ENCODE measurements around the gene RPS15.

GRCh38 chr19:1417145-1417544 lies 21.1 kb upstream of the RPS15 start:
- TF ChIP-seq CTCF (optimal IDR thresholded peaks at IDR 0.05 in 1 of 3, IDR thresholded peaks at IDR 0.05 in 1 of 3, conservative IDR thresholded peaks at IDR 0.05 in 1 of 3; ENCODE audit: extremely low read depth in 1 of 3, insufficient read depth in 2 of 3, low read length in 3 of 3) (no peak), EZH2 (IDR thresholded peaks at IDR 0.05; ENCODE audit: low read length) (no peak)

Measured in keratinocyte (primary cell).